GM12892 (cell line): ENCODE measurements around the gene KRT31.

Experiments
- POLR2A ChIP-seq: IDR thresholded peaks from 2 replicates; pipeline ENCODE4 v1.6.1; 2011; ENCODE audit warnings: low read depth, low read length, control low read depth
- POLR2AphosphoS5 ChIP-seq: IDR thresholded peaks from 2 replicates; pipeline ENCODE4 v1.6.1; 2011; ENCODE audit warnings: low read depth, low read length, control low read depth

- no peak for TF ChIP-seq POLR2A
- TF ChIP-seq POLR2AphosphoS5 = no peak
Observed at GRCh38 chr17:41419716-41420115, 22.3 kb upstream of the KRT31 start.
